SHP77 treated with DMSO at 0.1 percent for 48 hours (cell line): Measurements from ENCODE around the gene BHLHA15.

ENCODE experiments used
- DNase-seq: peaks from one replicate; lab custom pipeline; 2025; lab: John Stamatoyannopoulos, UW

BHLHA15 gene

GRCh38 chr7:98187138-98187502 is 24.1 kb upstream of the BHLHA15 start:
- no peak for DNase-seq

DNA sequence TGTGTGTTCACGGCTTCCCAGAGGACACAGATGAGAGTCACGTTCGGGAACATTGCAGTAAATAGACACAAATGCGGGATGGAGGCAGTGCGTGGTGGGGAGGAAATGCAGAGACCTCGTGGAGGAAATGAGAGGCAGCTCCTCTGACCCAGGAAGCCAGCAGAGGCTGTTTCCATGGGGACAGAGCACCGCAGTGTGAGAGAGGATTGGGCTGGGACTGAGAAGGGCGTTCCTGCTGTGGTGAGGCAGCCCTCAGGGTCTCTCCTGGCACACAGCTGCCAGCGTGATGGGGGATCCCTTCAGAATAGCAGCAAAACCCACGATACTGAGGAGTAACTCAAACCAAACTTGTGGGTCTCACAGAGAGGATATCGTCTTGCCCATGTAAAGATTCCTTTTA is 21.7 kb upstream of the BHLHA15 start:
- DNase-seq: no peak

DNA sequence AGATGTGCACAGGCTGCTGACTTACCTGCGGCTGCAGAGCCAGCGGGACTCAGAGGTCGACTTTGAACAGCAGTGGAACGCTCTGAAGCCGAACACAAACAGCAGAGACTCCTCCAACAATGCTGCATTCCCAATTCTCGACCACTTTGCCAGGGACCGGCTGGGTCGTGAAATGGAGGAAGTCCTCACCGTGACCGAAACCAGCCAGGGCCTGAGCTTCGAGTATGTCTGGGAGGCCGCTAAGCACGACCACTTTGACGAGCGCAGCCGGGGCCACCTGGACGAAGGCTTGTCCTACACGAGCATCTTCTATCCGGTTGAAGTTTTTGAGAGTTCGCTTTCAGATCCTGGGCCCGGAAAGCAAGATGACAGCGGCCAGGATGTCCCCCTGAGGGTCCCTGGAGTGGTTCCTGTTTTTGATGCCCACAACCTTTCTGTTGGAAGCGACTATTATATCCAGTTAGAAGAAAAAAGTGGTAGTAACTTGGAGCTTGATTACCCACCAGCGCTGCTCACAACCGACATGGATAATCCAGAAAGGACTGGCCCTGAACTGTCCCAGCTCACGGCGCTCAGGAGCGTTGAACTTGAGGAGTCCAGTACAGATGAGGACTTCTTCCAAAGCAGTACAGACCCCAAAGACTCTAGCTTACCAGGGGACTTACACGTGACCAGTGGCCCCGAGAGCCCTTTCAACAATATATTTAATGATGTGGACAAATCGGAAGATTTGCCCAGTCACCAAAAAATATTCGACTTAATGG is 19.4 kb upstream of the BHLHA15 start:
- no peak for DNase-seq

- no peak for DNase-seq
Observed at GRCh38 chr7:98192781-98193457, 18.3 kb upstream of the BHLHA15 start.

DNA sequence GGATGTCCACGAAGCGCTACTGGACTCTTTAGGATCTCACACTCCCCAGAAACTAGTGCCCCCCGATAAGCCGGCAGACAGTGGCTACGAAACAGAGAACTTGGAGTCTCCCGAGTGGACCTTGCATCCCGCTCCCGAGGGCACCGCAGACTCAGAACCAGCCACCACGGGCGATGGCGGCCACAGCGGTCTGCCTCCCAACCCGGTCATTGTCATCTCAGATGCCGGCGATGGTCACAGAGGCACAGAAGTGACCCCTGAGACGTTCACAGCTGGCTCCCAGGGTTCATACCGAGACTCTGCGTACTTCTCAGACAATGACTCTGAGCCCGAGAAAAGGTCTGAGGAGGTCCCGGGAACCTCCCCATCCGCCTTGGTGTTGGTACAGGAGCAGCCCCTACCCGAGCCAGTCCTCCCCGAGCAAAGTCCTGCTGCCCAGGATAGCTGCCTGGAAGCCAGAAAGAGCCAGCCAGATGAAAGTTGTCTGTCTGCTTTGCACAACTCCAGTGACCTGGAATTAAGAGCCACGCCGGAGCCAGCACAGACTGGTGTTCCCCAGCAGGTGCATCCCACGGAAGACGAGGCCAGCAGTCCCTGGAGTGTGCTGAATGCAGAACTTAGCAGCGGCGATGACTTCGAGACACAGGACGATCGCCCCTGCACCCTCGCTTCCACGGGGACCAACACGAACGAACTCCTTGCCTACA is 17.6 kb upstream of the BHLHA15 start:
- no peak for DNase-seq

DNA sequence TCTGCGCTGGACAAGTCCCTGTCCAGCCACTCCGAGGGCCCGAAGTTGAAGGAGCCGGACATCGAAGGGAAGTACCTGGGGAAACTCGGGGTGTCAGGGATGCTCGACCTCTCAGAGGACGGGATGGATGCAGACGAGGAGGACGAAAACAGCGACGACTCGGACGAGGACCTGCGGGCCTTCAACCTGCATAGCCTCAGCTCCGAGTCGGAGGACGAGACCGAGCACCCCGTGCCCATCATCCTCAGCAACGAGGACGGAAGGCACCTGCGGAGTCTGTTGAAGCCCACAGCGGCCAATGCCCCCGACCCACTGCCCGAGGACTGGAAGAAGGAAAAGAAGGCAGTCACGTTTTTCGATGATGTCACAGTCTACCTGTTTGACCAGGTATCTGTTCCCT is 17.1 kb upstream of the BHLHA15 start:
- DNase-seq: no peak

GRCh38 chr7:98194672-98195457 is 16.4 kb upstream of the BHLHA15 start:
- no peak for DNase-seq

GRCh38 chr7:98196706-98197605 is 14.3 kb upstream of the BHLHA15 start:
- no peak for DNase-seq

DNA sequence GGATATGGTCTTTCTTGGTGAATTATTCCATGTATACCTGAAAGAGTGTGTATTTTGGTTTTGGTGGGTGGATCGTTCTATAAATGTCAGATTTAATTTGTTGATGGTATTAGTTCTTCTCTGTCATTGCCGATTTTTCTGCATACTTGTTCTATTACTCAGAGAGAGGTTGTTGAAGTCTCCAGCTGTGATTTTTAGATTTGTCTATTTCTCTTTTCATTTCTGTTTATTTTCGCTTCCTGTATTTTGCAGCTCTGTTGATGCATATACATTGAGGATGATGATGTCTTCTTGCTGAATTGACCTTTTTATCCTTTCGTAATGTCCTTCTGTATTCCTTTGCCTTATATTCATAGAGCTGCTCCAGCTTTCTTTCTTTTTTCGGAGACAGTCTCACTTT is 12.1 kb upstream of the BHLHA15 start:
- no peak for DNase-seq

GRCh38 chr7:98200364-98200763 is 10.9 kb upstream of the BHLHA15 start:
- no peak for DNase-seq

DNA sequence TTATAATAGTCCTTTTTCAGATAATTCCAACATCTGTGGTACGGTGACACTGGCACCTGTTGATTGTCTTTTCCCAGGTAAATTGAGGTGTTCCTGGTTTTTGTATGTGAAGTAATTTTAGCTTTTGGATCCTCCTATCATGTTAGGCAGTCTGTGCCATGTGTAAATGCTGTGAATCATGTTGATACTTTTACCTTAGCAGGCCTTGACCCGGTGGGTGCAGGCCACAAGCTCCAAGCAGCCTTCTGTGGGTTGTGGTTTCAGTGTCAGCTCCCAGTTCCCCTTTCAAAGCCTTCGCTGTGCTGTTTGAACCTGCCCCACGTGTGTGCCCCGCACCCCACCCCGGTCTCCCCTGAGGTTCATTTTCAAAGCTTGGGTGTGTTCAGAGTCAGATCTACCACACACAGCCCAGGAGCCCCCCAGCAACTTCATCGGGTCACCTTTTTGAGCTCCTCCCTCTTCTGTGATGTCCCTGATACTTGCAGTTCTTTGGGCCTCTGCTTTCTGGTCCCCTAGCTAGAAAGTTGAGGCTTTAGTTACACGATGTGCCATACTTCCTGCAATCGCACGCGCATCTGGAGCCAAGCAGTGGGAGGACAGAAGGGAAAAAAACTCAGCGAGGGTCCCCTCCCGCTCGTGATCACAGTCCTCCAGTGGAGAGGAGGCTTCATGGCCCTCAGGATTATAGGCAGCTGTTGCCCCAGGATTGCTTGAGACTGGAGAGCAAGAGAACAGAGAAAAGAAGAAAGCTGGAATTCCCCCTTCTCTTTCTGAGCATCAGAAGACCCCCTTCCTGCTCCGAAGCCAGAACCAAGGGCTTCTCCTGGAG is 8.7 kb upstream of the BHLHA15 start:
- no peak for DNase-seq

- no peak for DNase-seq
Observed at GRCh38 chr7:98203261-98203963, 7.8 kb upstream of the BHLHA15 start.

- DNase-seq: no peak
Observed at GRCh38 chr7:98203964-98204605, 7.2 kb upstream of the BHLHA15 start.

DNA sequence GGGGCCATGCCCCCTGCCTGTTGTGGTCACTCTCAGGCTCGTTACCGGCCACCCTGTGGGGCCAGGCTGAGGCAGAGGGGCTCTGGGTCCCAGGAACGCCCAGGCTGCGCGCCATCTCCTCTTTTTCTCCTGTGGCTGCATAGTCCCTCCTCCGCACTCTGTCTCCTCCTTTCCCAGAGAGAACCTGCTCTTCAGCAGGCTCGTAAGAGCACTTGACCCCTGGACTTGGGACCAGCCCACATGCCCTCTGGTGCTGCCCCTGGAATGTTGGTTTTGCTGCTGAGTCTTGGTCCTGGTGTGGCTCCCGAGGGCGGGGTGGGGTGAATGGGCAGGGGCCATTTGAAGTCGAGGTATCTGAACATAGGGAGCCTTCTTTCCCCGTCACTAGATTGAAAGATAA is 6.6 kb upstream of the BHLHA15 start:
- DNase-seq: no peak

DNA sequence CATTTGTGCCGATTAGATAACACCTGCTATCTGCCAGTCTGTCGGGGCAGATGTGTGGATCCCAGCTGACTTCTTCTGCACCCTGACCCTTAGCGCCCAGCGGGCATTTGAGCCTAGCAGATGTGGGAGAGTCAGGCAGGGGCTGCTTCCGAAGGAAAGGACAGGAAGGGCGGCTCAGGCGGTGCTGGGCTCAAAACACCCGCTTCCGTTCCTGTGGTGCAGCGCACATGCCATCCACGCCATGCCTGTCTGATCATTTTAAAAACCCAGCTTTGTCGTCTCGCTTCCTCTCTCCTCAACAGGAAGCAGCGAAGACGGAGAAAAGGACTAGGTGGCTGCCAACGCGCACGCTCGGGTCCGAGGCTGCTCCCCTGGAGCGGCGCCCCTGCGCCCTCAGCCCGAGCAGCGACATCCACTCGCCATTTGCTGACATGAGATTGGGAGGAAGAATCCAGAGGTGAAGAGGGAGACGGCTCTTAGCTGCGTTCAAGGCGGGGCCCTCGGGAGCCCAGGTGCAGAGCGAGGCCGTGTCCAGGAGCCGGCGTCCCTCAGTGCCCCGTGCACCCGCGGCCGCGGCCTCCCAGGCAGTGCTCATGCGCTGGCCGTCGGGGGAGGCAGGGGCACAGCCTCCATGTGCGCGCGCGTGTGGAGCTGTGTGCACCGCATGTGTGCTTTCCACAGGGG is 5.9 kb upstream of the BHLHA15 start:
- DNase-seq: no peak

DNA sequence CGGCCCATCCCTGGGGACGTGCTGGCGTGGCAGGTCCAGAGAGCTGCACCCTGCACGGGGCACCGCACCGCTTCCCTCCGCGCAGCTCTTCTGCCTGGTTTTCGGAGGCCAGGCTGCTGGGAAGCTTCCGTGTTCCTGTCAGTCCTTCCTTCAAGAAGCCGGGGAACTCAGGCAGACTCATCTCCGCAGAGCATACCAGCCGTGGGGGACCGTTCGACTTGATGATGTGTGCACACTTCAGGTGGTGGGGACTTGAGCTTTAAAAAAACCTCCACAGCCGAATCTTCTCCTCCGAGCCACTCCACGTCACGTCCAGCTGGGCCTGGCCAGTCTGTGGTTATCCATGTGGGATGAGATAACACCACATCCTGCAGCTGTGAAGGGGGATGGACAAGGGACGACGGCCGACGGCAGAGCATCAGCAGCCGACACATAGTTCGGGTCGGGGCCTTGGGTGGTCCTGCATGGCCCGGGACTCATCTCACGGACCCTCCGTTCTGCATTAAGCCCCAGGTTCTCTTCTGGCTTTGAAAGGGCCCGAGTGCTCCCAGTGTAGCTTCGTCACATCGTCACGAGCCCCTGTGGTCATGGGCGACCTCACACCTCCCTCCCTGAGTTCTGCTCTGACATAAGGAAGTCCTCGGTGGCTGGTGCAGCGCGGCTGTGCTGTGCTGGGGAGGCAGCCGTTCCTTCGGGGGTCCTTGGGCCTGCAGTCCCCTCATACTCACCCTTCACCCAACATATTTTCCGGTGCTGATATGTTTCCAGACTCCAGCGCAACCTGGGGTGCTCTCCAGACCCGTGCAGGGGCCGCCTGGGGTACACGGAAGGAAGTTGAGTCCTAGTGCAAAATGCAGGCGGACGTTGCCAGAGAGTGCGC is 4.5 kb upstream of the BHLHA15 start:
- DNase-seq: no peak

DNA sequence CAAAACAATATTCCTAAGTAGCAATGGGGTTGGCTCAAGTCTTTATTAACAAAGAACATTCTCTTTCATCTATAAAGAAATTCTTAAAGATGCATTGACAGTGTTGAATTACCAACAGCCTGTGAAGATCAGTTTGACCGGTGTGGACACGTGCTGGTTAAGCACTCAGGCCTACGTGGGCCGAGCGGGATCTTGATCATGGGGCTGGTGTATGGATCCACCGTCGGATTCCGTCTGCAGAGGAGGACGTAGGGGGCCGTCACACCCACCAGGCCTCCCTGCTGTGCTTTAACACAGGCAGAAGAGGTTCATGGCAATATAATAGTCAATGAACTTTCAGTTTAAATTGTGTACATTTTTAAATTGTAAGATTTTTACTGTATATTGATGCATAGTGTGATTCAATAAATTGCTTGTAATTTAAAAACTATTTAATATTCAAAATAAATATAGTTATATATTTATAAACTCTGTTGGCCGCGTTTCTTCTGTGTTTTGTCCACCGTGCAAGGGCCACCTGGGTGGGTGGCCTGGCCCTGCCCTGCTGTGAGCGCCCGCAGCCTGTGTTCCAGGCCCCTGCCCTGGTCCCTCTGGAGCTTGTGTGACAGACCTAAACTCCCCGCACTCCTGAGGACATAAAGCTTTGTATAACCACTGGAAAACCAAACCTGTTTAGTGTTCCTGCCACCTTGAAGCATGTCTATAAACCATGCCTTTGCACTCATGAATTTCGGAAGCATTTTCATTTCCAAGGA is 1.9 kb upstream of the BHLHA15 start:
- no peak for DNase-seq
